A549 treated with AZD9567 at 1 μM for 4 hours (cell line): ENCODE measurements around the gene FNIP2. TPM values are rescaled to one million over a fixed set of nuclear protein-coding genes. Genes with fewer than 3 reads are reported as not detected.

Experiments
- total RNA-seq: library from RNA; stranded (reverse); fragments of 200-300 nt; extraction: Qiagen RNA extraction; gene quantifications from 5 replicates; pipeline ENCODE4 v1.2.3, GENCODE V29; 2022; ENCODE audit not compliant: insufficient read depth

Gene FNIP2
- 5.0 to 9.1 TPM (median 5.4 TPM) in 5 replicates for total RNA-seq

DNA sequence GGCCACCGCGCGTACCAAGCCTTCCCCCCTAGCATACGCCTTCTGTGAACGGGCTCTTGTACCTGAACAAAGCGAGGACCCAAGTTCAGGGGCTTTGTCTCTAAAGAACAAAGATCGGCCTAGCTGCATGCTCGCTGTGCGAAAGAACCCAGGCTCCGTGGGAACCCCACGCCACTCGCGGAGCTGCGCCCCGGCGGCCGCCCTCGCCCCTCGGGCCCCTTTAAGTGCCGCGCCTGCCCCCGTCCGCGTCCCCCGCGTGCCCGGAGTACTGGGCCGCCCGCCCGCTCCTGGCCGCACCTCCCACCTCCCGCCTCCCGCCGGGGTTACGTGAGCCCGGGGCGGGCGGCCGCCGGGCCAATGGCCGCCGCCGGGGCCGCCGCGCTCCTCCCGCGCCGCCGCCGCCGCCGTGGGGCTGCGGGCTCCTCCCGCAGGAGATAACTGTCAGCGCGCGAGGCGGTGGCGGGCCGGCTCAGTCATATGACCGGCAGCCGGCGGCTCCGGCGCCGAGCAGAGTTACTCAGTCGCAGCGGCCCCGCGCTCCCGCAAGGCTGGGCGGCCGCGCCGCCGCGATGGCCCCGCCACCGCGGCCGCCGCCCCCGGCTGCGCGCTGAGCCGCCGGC is at the start of gene FNIP2:
FNIP2 (plus strand) TSS at position 472 of the 620 bp plus-strand sequence. CDS start 187 bp downstream, outside the sequence.

DNA sequence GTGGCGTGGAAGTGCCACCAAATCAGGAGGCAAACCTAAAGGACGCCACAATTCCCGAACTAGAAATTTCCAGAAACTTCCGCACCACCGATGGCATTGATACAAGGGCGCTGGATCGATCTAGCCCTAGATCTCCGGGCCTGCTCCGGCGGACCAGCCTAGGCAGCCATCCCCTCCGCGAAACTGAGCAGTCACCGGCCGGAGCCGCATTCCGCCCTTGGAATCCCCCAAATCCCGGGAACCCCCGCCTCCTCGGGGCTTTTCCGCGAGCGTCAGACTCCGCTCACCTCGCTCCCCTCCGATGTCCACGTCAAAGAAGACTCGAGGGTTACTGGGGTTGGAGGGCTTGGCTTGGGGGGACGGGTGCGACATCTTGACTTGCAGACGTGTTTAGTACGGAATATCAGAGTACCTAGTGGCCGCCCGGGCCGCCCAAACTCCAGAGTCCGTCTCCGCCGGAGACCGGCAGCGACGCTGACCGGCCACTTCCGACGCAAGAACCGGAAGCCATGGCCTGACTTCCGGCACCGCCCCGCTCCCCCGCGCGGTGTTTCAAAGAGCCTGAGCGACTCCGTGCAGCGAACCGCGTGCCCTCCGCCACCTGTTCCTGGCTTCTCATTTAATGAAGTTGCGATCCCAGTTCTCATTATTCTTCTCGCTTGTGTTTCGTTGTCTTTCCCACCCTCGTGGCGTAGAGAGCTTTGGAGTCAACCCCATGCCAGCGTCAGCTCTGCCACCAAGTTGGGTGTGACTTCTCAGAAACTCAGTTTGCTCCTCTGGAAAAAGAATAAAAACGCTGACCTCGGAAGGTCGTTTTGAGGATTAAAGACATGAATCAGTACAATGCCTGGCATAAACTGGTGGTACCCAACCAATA is 45.7 kb upstream of the FNIP2 start, which contains the start of gene PPID:
PPID (minus strand) TSS at position 480 of the 877 bp plus-strand sequence; CDS start at position 372, 108 bp downstream.

Other genes starting within 250 kb of the FNIP2 start
- 0.02 TPM in 1 of 5 replicates, not detected in the others for gene RXFP1, start 247.1 kb upstream of the FNIP2 start, total RNA-seq
- 7.2 to 10.5 TPM (median 7.8 TPM) in 5 replicates for gene C4orf46, start 97.1 kb upstream of the FNIP2 start, total RNA-seq
- gene ETFDH, start 96.7 kb upstream of the FNIP2 start, total RNA-seq, result 3.3 to 4.8 TPM (median 4.6 TPM) in 5 replicates
- 30.7 to 40.3 TPM (median 32.3 TPM) in 5 replicates for gene PPID, start 45.6 kb upstream of the FNIP2 start, total RNA-seq